Kidney epithelial cell (primary cell): Measurements from ENCODE around the gene TMPRSS13. TPM values are rescaled to one million over a fixed set of nuclear protein-coding genes. Genes with fewer than 3 reads are reported as not detected.
"Not testable (repeated sequence)": the region's sequence is repeated elsewhere in the genome, so short reads cannot be mapped to it uniquely, and the experiment has no call there.

Experiments used
- DNase-seq: peaks from one replicate; pipeline ENCODE4 v3.0.0-alpha.2; 2010; ENCODE audit warnings: low read depth
- H3K27me3 ChIP-seq: 2 replicates; pipeline ENCODE4 v1.6.0; 2011; ENCODE audit warnings: low read length; ENCODE audit not compliant: control insufficient read depth, insufficient read depth
- H3K36me3 ChIP-seq: 2 replicates; pipeline ENCODE4 v1.5.1; 2011; ENCODE audit warnings: low read length; ENCODE audit not compliant: control insufficient read depth, insufficient read depth
- H3K4me3 ChIP-seq: 2 replicates; pipeline ENCODE4 v1.5.1; 2011; ENCODE audit warnings: low read depth, mild to moderate bottlenecking, control low read depth, low read length
- CTCF ChIP-seq: IDR thresholded peaks from 2 replicates; pipeline ENCODE4 v1.5.1; 2011; ENCODE audit warnings: mild to moderate bottlenecking, moderate library complexity, low read length, control low read depth, inconsistent platforms; ENCODE audit not compliant: insufficient read depth, poor library complexity, severe bottlenecking
- total RNA-seq: library from RNA; depleted of rRNA; stranded (reverse); fragments of >200 nt; gene quantifications from 2 replicates; pipeline ENCODE4 v1.2.3, GENCODE V29; 2015

The TMPRSS13 gene
- total RNA-seq, 1 donor from 2014 or later: not detected

GRCh38 chr11:117953024-117953671 lies 23.9 kb upstream of the TMPRSS13 start:
- TF ChIP-seq CTCF: no peak
- no peaks in the 10 kb centered on the region for H3K27me3 ChIP-seq
- no peaks in the 10 kb centered on the region for H3K36me3 ChIP-seq

GRCh38 chr11:117950993-117951961 lies 22.1 kb upstream of the TMPRSS13 start:
- Histone ChIP-seq H3K4me3 (no peak overlapping the region), H3K36me3 (no peaks in the 10 kb centered on the region), H3K27me3 (no peaks in the 10 kb centered on the region)
- no peak for TF ChIP-seq CTCF
- no peak for DNase-seq

More at GRCh38 chr11:117953024-117953671, 23.9 kb upstream of the TMPRSS13 start:
- H3K4me3 ChIP-seq: no peak overlapping the region
- no peak for DNase-seq

GRCh38 chr11:117950301-117950700 lies 21.1 kb upstream of the TMPRSS13 start:
- DNase-seq: no peak
- Histone ChIP-seq H3K27me3 (no peaks in the 10 kb centered on the region), H3K36me3 (no peaks in the 10 kb centered on the region), H3K4me3 (no peak overlapping the region)
- peak; percentile 19 for TF ChIP-seq CTCF

GRCh38 chr11:117949062-117949461 lies 19.9 kb upstream of the TMPRSS13 start:
- no peak for TF ChIP-seq CTCF
- H3K36me3 ChIP-seq: no peaks in the 10 kb centered on the region
- no peaks in the 10 kb centered on the region for H3K27me3 ChIP-seq
- H3K4me3 ChIP-seq: no peak overlapping the region
- DNase-seq: no peak

- not testable (repeated sequence) for H3K4me3 ChIP-seq, DNase-seq, H3K36me3 ChIP-seq, H3K27me3 ChIP-seq
Measured at GRCh38 chr11:117948466-117948865, 19.3 kb upstream of the TMPRSS13 start.

GRCh38 chr11:117947751-117948150 lies 18.5 kb upstream of the TMPRSS13 start:
- not testable (repeated sequence) for H3K36me3 ChIP-seq, H3K27me3 ChIP-seq, H3K4me3 ChIP-seq, DNase-seq
